B cell (primary cell): ENCODE measurements around the gene ZSCAN9. TPM values are rescaled to one million over a fixed set of nuclear protein-coding genes. Genes with fewer than 3 reads are reported as not detected.
A peak's percentile ranks its signal among the peaks of the same experiment; 100 is the strongest.

ENCODE experiments used
- ATAC-seq: fragments of 200-7000 bp; cut with Tn5 transposase; one replicate; pipeline ENCODE4 v1.10.0; 2021; ENCODE audit warnings: low read depth, mild to moderate bottlenecking, moderate number of reproducible peaks, moderate library complexity
- CTCF ChIA-PET: fragments of 350-600 bp; sonication (Branson Sonifier 250); formaldehyde crosslinking; loops from one replicate; lab custom pipeline; 2021; ENCODE audit warnings: antibody characterized with exemption, inconsistent platforms; lab: Charles Lee
- POLR2A ChIA-PET: fragments of 350-600 bp; sonication (Branson Sonifier 250); formaldehyde crosslinking; loops from one replicate; lab custom pipeline; 2021; ENCODE audit warnings: antibody characterized with exemption; lab: Charles Lee
- DNase-seq: peaks from one replicate; pipeline ENCODE4 v3.0.0; 2013
- H2AFZ ChIP-seq: 2 replicates; pipeline ENCODE4 v1.6.1; 2012; ENCODE audit warnings: mild to moderate bottlenecking, low read depth, low read length; ENCODE audit not compliant: insufficient read depth, poor library complexity, severe bottlenecking
- H3K27ac ChIP-seq, 2 donors: 1 replicate in 1 of 2; 2 replicates in 1 of 2; pipeline ENCODE4 v1.5.1; 2012 to 2013; ENCODE audit warnings: low read length in 2 of 2, mild to moderate bottlenecking in 2 of 2, moderate library complexity in 1 of 2
- H3K27me3 ChIP-seq, 4 experiments: fragments of 200-600 bp in 1 of 4; sonication (generic) in 1 of 4; replicated peaks in 1 of 4; 1 replicate in 2 of 4; 2 replicates in 2 of 4; pipeline versions ENCODE4 v1.6.1 to v1.7.0; 2013 to 2016; ENCODE audit warnings: low read length in 3 of 4, mild to moderate bottlenecking in 2 of 4, mixed read lengths in 1 of 4, moderate library complexity in 1 of 4; ENCODE audit not compliant: insufficient read depth in 4 of 4, control insufficient read depth in 3 of 4; ENCODE audit errors: control extremely low read depth in 1 of 4
- H3K36me3 ChIP-seq, 2 experiments: replicated peaks in 1 of 2; 1 replicate in 1 of 2; 2 replicates in 1 of 2; pipeline versions ENCODE4 v1.6.1 to v1.7.1; 2013; ENCODE audit warnings: low read length in 1 of 2; ENCODE audit not compliant: insufficient read depth in 2 of 2, control insufficient read depth in 1 of 2; ENCODE audit errors: control extremely low read depth in 1 of 2, extremely low read depth in 1 of 2
- H3K4me1 ChIP-seq, 2 donors: fragments of 200-600 bp in 1 of 2; sonication (generic) in 1 of 2; 1 replicate in 1 of 2; 2 replicates in 1 of 2; pipeline versions ENCODE4 v1.5.1 to v1.6.1; 2013 to 2017; ENCODE audit warnings: low read length in 2 of 2; ENCODE audit not compliant: control insufficient read depth in 2 of 2, insufficient read depth in 2 of 2
- H3K4me2 ChIP-seq: replicated peaks from 2 replicates; pipeline ENCODE3; 2012; ENCODE audit warnings: mild to moderate bottlenecking, low read depth, low read length; ENCODE audit not compliant: poor library complexity, severe bottlenecking
- H3K4me3 ChIP-seq, 5 experiments: fragments of 200-600 bp in 1 of 5; sonication (generic) in 1 of 5; 1 replicate in 3 of 5; 2 replicates in 2 of 5; pipeline versions ENCODE4 v1.5.1 to v1.7.0; 2011 to 2016; ENCODE audit warnings: low read length in 4 of 5, mild to moderate bottlenecking in 4 of 5, low read depth in 2 of 5, control low read depth in 1 of 5, moderate library complexity in 1 of 5; ENCODE audit not compliant: insufficient read depth in 1 of 5; ENCODE audit errors: control extremely low read depth in 1 of 5, extremely low read depth in 1 of 5
- H3K79me2 ChIP-seq: fragments of 200-600 bp; sonication (generic); one replicate; pipeline ENCODE4 v1.6.0; 2016; ENCODE audit warnings: low read length; ENCODE audit not compliant: control insufficient read depth, insufficient read depth
- H3K9ac ChIP-seq: fragments of 200-600 bp; sonication (generic); 2 replicates; pipeline ENCODE4 v1.6.1; 2017; ENCODE audit warnings: mild to moderate bottlenecking, low read length, moderate library complexity
- H3K9me3 ChIP-seq, 3 donors: one replicate each; pipeline versions ENCODE4 v1.6.1 to v1.7.1; 2013; ENCODE audit warnings: low read length in 2 of 3; ENCODE audit not compliant: control insufficient read depth in 2 of 3, insufficient read depth in 1 of 3; ENCODE audit errors: control extremely low read depth in 1 of 3
- H4K20me1 ChIP-seq: 2 replicates; pipeline ENCODE4 v1.6.0; 2012; ENCODE audit warnings: mild to moderate bottlenecking, low read length; ENCODE audit not compliant: insufficient read depth, control insufficient read depth, poor library complexity, severe bottlenecking
- H3K27ac Mint-ChIP-seq: one replicate; pipeline ENCODE4 v1.8.0; 2021; ENCODE audit warnings: mixed read lengths
- H3K27me3 Mint-ChIP-seq: one replicate; pipeline ENCODE4 v1.8.0; 2021; ENCODE audit warnings: mixed read lengths
- H3K4me1 Mint-ChIP-seq: one replicate; pipeline ENCODE4 v1.8.0; 2021; ENCODE audit warnings: mixed read lengths
- H3K4me3 Mint-ChIP-seq: one replicate; pipeline ENCODE4 v1.8.0; 2021; ENCODE audit warnings: mixed read lengths
- H3K9me3 Mint-ChIP-seq: one replicate; pipeline ENCODE4 v1.8.0; 2022; ENCODE audit warnings: mixed read lengths; ENCODE audit not compliant: insufficient read depth
- CTCF ChIP-seq: fragments of 200-600 bp; IDR thresholded peaks from one replicate; pipeline ENCODE4 v1.8.0; 2022; ENCODE audit warnings: antibody characterized with exemption, mild to moderate bottlenecking
- EZH2 ChIP-seq: IDR thresholded peaks from 2 replicates; pipeline ENCODE4 v1.6.1; 2012; ENCODE audit warnings: borderline replicate concordance, low read depth, mild to moderate bottlenecking, moderate library complexity, low read length; ENCODE audit not compliant: insufficient read depth, poor library complexity, severe bottlenecking
- WGBS: methylation state at CpG from one replicate; pipeline ENCODE4 v1.1.5; 2013; ENCODE audit warnings: missing lambda C conversion rate; ENCODE audit not compliant: insufficient coverage; 5-methylcytosine and 5-hydroxymethylcytosine counted together
- intact Hi-C: fragments of 100-400 bp; cut with micrococcal nuclease; formaldehyde crosslinking; loops from one replicate; pipeline ENCODE4 v1.10.0; 2022
- polyA plus RNA-seq: library from polyadenylated mRNA; depleted of rRNA; stranded (reverse); fragments of >200 nt; gene quantifications from 2 replicates; pipeline ENCODE4 v1.2.3, GENCODE V29; 2012
- total RNA-seq, 2 donors: library from RNA; stranded (reverse); fragments of 120-200 nt in 1 of 2; gene quantifications; 1 replicate in 1 of 2; 2 replicates in 1 of 2; pipeline versions ENCODE4 v1.2.3 to v1.2.4, GENCODE V29; 2013 to 2022

The ZSCAN9 gene
- total and polyA plus RNA-seq, 2 donors (not counting 1 experiment from before 2014, with no cell fraction given) = 14.7 to 29.8 TPM

GRCh38 chr6:28258877-28259777, 34.1 kb downstream of the ZSCAN9 start, which contains the start of gene NKAPL:
TSS of gene NKAPL (plus strand) at chr6:28259297. CDS start at chr6:28259372, 75 bp downstream.
- ChIA-PET CTCF (no interaction called here), POLR2A (interaction anchor here (0.6 kb wide), 1 partner anchor 179 kb away, joined by 5 read pairs; the partner anchor contains the start of gene ZNF165)
- intact Hi-C loops = no loop called here
- Histone ChIP-seq H3K9me3 (peaks cover 0 to 14% (median 6%) of the 10 kb centered on the region in 3 donors), H4K20me1 (no peaks in the 10 kb centered on the region), H3K27ac (peak within 1 kb of the TSS in 1 of 2 donors; percentile 13), H2AFZ (peak within 1 kb of the TSS; percentile 82), H3K4me2 (peak within 1 kb of the TSS; percentile 52), H3K4me3 (peak within 1 kb of the TSS; percentile 31 to 51 (median 45)), H3K36me3 (no peaks in the 10 kb centered on the region), H3K27me3 (peaks cover 0 to 11% (median 2%) of the 10 kb centered on the region in 4 experiments), H3K9ac (peak within 1 kb of the TSS; percentile 29), H3K4me1 (peaks cover 0 to 11% of the 10 kb centered on the region in 2 donors), H3K79me2 (no peaks in the 10 kb centered on the region)
- Mint-ChIP-seq H3K27me3 (peaks cover 3% of the 10 kb centered on the region), H3K9me3 (no peaks in the 10 kb centered on the region), H3K4me3 (peak within 1 kb of the TSS; percentile 85), H3K4me1 (peaks cover 4% of the 10 kb centered on the region), H3K27ac (peak within 1 kb of the TSS; percentile 23)
- WGBS = 62% methylated on average over 55 of the region's 58 CpGs
- DNase-seq (peak; percentile 71), ATAC-seq (peak; percentile 66)
- no peak for TF ChIP-seq EZH2

GRCh38 chr6:28263922-28264321, 38.8 kb downstream of the ZSCAN9 start:
- Histone ChIP-seq H2AFZ (no peak overlapping the region), H4K20me1 (no peaks in the 10 kb centered on the region), H3K4me2 (no peak overlapping the region), H3K79me2 (peaks cover 24% of the 10 kb centered on the region), H3K4me3 (no peak overlapping the region), H3K9ac (no peak overlapping the region), H3K27ac (no peak overlapping the region), H3K9me3 (peaks cover 0 to 8% (median 6%) of the 10 kb centered on the region in 3 donors), H3K27me3 (peaks cover 0 to 7% (median 0%) of the 10 kb centered on the region in 4 experiments), H3K36me3 (no peaks in the 10 kb centered on the region), H3K4me1 (peaks cover 15 to 18% of the 10 kb centered on the region in 2 donors)
- ChIA-PET CTCF (no interaction called here), POLR2A (no interaction called here)
- DNase-seq (no peak), ATAC-seq (no peak)
- H3K27me3 Mint-ChIP-seq = no peaks in the 10 kb centered on the region
- no peak overlapping the region for H3K27ac Mint-ChIP-seq
- WGBS = no CpG with 5 or more reads among the region's 2 CpGs
- intact Hi-C loops = no loop called here
- peaks cover 6% of the 10 kb centered on the region for H3K4me1 Mint-ChIP-seq
- H3K9me3 Mint-ChIP-seq = no peaks in the 10 kb centered on the region
- H3K4me3 Mint-ChIP-seq = no peak overlapping the region
- TF ChIP-seq EZH2 (no peak), CTCF (no peak)
